HEK293 (cell line): ENCODE results near the gene KRTAP2-3.
"Not testable (repeated sequence)": the region's sequence is repeated elsewhere in the genome, so short reads cannot be mapped to it uniquely, and the experiment has no call there.

Experiments used
- CTCF ChIA-PET: fragments of 350-600 bp; formaldehyde crosslinking; extraction: SDS; loops from one replicate; lab custom pipeline; 2021; ENCODE audit warnings: antibody characterized with exemption; lab: Yijun Ruan, JAX
- POLR2A ChIA-PET: fragments of 300-600 bp; formaldehyde crosslinking; extraction: SDS; loops from one replicate; lab custom pipeline; 2020; ENCODE audit warnings: antibody characterized with exemption, inconsistent platforms; lab: Yijun Ruan, JAX
- H3K27ac ChIP-seq: fragments of 200-500 bp; sonication (Bioruptor generic); 2 replicates; pipeline ENCODE4 v1.5.1; 2014; ENCODE audit warnings: low read depth, low read length, control low read depth, inconsistent platforms; ENCODE audit errors: extremely low read depth
- H3K36me3 ChIP-seq, 2 experiments: fragments of 200-500 bp in 1 of 2; sonication (Bioruptor generic) in 1 of 2; 1 replicate in 1 of 2; 2 replicates in 1 of 2; pipeline ENCODE4 v1.5.1; 2014 to 2017; ENCODE audit warnings: inconsistent platforms in 2 of 2, low read length in 2 of 2; ENCODE audit not compliant: control insufficient read depth in 2 of 2, insufficient read depth in 1 of 2
- H3K4me1 ChIP-seq: fragments of 200-500 bp; sonication (Bioruptor generic); 2 replicates; pipeline ENCODE4 v1.5.1; 2014; ENCODE audit warnings: mild to moderate bottlenecking, low read length, inconsistent platforms; ENCODE audit not compliant: control insufficient read depth, insufficient read depth
- H3K4me3 ChIP-seq: 2 replicates; pipeline ENCODE4 v1.5.1; 2011; ENCODE audit warnings: low read depth, mild to moderate bottlenecking, control low read depth, low read length, moderate library complexity
- H3K9me3 ChIP-seq: fragments of 200-500 bp; sonication (Bioruptor generic); 2 replicates; pipeline ENCODE4 v1.5.1; 2014; ENCODE audit warnings: low read depth, low read length, inconsistent platforms; ENCODE audit not compliant: control insufficient read depth, insufficient read depth
- EGR2 ChIP-seq: fragments of 450-650 bp; formaldehyde crosslinking; IDR thresholded peaks from 2 replicates; pipeline ENCODE4 v1.5.1; 2016; ENCODE audit warnings: low read depth, missing biosample characterization, missing genetic modification characterization
- KLF8 ChIP-seq: fragments of 450-650 bp; formaldehyde crosslinking; IDR thresholded peaks from 2 replicates; pipeline ENCODE4 v1.5.1; 2016; ENCODE audit warnings: missing biosample characterization, missing genetic modification characterization
- PRDM6 ChIP-seq: fragments of 450-650 bp; formaldehyde crosslinking; IDR thresholded peaks from 2 replicates; pipeline ENCODE4 v1.5.1; 2017; ENCODE audit warnings: missing biosample characterization, missing genetic modification characterization
- REPIN1 ChIP-seq: fragments of 450-650 bp; formaldehyde crosslinking; IDR thresholded peaks from 2 replicates; pipeline ENCODE4 v1.5.1; 2017; ENCODE audit warnings: missing biosample characterization, missing genetic modification characterization, low read depth
- REST ChIP-seq: fragments of 450-650 bp; formaldehyde crosslinking; IDR thresholded peaks from 2 replicates; pipeline ENCODE4 v1.5.1; 2016; ENCODE audit warnings: missing biosample characterization, missing genetic modification characterization
- SCRT2 ChIP-seq: fragments of 450-650 bp; formaldehyde crosslinking; IDR thresholded peaks from 2 replicates; pipeline ENCODE4 v1.5.1; 2016; ENCODE audit warnings: missing biosample characterization, missing genetic modification characterization
- WT1 ChIP-seq: fragments of 450-650 bp; formaldehyde crosslinking; IDR thresholded peaks from 2 replicates; pipeline ENCODE4 v1.5.1; 2016; ENCODE audit warnings: missing biosample characterization, missing genetic modification characterization
- ZBTB10 ChIP-seq: fragments of 450-650 bp; formaldehyde crosslinking; IDR thresholded peaks from 2 replicates; pipeline ENCODE4 v1.5.1; 2016; ENCODE audit warnings: missing biosample characterization, missing genetic modification characterization
- ZFP3 ChIP-seq: fragments of 450-650 bp; formaldehyde crosslinking; IDR thresholded peaks from 2 replicates; pipeline ENCODE4 v1.5.1; 2016; ENCODE audit warnings: low read depth, missing biosample characterization, missing genetic modification characterization
- ZFP41 ChIP-seq: fragments of 450-650 bp; formaldehyde crosslinking; IDR thresholded peaks from 2 replicates; pipeline ENCODE4 v1.5.1; 2016; ENCODE audit warnings: missing biosample characterization, missing genetic modification characterization, borderline replicate concordance
- ZIC2 ChIP-seq: fragments of 450-650 bp; formaldehyde crosslinking; IDR thresholded peaks from 2 replicates; pipeline ENCODE4 v1.5.1; 2016; ENCODE audit warnings: missing biosample characterization, missing genetic modification characterization
- ZNF10 ChIP-seq: fragments of 450-650 bp; formaldehyde crosslinking; IDR thresholded peaks from 2 replicates; pipeline ENCODE4 v1.5.1; 2017; ENCODE audit warnings: missing biosample characterization, missing genetic modification characterization
- ZNF133 ChIP-seq: fragments of 450-650 bp; formaldehyde crosslinking; IDR thresholded peaks from 2 replicates; pipeline ENCODE4 v1.5.1; 2016; ENCODE audit warnings: missing biosample characterization, missing genetic modification characterization
- ZNF214 ChIP-seq: fragments of 450-650 bp; formaldehyde crosslinking; IDR thresholded peaks from 2 replicates; pipeline ENCODE4 v1.5.1; 2017; ENCODE audit warnings: missing biosample characterization, mild to moderate bottlenecking, missing genetic modification characterization, borderline replicate concordance
- ZNF223 ChIP-seq: fragments of 450-650 bp; formaldehyde crosslinking; IDR thresholded peaks from 2 replicates; pipeline ENCODE4 v1.5.1; 2016; ENCODE audit warnings: missing biosample characterization, missing genetic modification characterization
- ZNF350 ChIP-seq: fragments of 450-650 bp; formaldehyde crosslinking; IDR thresholded peaks from 2 replicates; pipeline ENCODE4 v1.5.0; 2017; ENCODE audit warnings: missing biosample characterization, mild to moderate bottlenecking, missing genetic modification characterization
- ZNF76 ChIP-seq: fragments of 450-650 bp; formaldehyde crosslinking; IDR thresholded peaks from 2 replicates; pipeline ENCODE4; 2016; ENCODE audit warnings: low read depth, missing biosample characterization, missing genetic modification characterization, borderline replicate concordance
- ZNF776 ChIP-seq: fragments of 450-650 bp; formaldehyde crosslinking; IDR thresholded peaks from 2 replicates; pipeline ENCODE4 v1.5.0; 2017; ENCODE audit warnings: missing biosample characterization, missing genetic modification characterization, borderline replicate concordance
- ZSCAN23 ChIP-seq: fragments of 450-650 bp; formaldehyde crosslinking; IDR thresholded peaks from 2 replicates; pipeline ENCODE4 v1.5.1; 2016; ENCODE audit warnings: missing biosample characterization, missing genetic modification characterization

The KRTAP2-3 gene

GRCh38 chr17:41040783-41041571 lies 18.9 kb downstream of the KRTAP2-3 start, which contains the start of gene KRTAP1-1:
Gene KRTAP1-1 (minus strand): TSS chr17:41041450. CDS start chr17:41041397, 53 bp downstream.
- CTCF ChIA-PET: interaction anchor here (0.6 to 0.7 kb wide), 3 partner anchors 164 to 472 kb away, joined by 3 to 4 read pairs (median 3); no protein-coding TSS in a partner anchor
- POLR2A ChIA-PET: not testable (repeated sequence)

GRCh38 chr17:41037853-41038350 lies 22.0 kb downstream of the KRTAP2-3 start:
- CTCF ChIA-PET: interaction anchor here (0.5 to 1.0 kb wide), 3 partner anchors 9 to 314 kb away, joined by 3 read pairs; no protein-coding TSS in a partner anchor
- H3K9me3 ChIP-seq: no peaks in the 10 kb centered on the region
- TF ChIP-seq ZFP41 (tag by site-specific recombination) (no peak), ZFP3 (tag by site-specific recombination) (no peak), ZNF350 (tag by site-specific recombination) (no peak), REST (tag by site-specific recombination) (no peak), REPIN1 (tag by site-specific recombination) (no peak), ZSCAN23 (tag by site-specific recombination) (no peak), SCRT2 (tag by site-specific recombination) (no peak), ZNF133 (tag by site-specific recombination) (no peak), EGR2 (tag by site-specific recombination) (no peak), ZBTB10 (tag by site-specific recombination) (no peak), ZNF223 (tag by site-specific recombination) (no peak), PRDM6 (tag by site-specific recombination) (no peak), ZNF776 (tag by site-specific recombination) (no peak), ZNF10 (tag by site-specific recombination) (no peak), ZIC2 (tag by site-specific recombination) (no peak), WT1 (tag by site-specific recombination) (no peak), KLF8 (tag by site-specific recombination) (no peak), ZNF76 (tag by site-specific recombination) (no peak), ZNF214 (tag by site-specific recombination) (no peak)
- POLR2A ChIA-PET: no interaction called here
- no peaks in the 10 kb centered on the region for H3K36me3 ChIP-seq
- no peak overlapping the region for H3K4me3 ChIP-seq
- H3K27ac ChIP-seq: no peak overlapping the region
- no peaks in the 10 kb centered on the region for H3K4me1 ChIP-seq

More at GRCh38 chr17:41040783-41041571, 18.9 kb downstream of the KRTAP2-3 start, which contains the start of gene KRTAP1-1:
- 0 out of 2 replicates have a peak, but pooled peaks have one; percentile 29 for TF ChIP-seq SCRT2 (tag by site-specific recombination)
- TF ChIP-seq, all 188 proteins: peak for 1; not testable (repeated sequence) for 187
- H3K4me1 ChIP-seq, H3K9me3 ChIP-seq, H3K36me3 ChIP-seq, H3K27ac ChIP-seq, H3K4me3 ChIP-seq: not testable (repeated sequence)

- CTCF ChIA-PET, H3K4me1 ChIP-seq, H3K4me3 ChIP-seq, H3K27ac ChIP-seq, POLR2A ChIA-PET, H3K36me3 ChIP-seq, H3K9me3 ChIP-seq: not testable (repeated sequence)
Measured at GRCh38 chr17:41034346-41034935, 25.5 kb downstream of the KRTAP2-3 start, which contains the start of gene KRTAP1-3. Gene KRTAP1-3 (minus strand): TSS chr17:41034874. CDS start chr17:41034821, 53 bp downstream.
